Karpas-422 (cell line): ENCODE measurements around the gene PDLIM7. TPM values are rescaled to one million over a fixed set of nuclear protein-coding genes. Genes with fewer than 3 reads are reported as not detected.
A peak's percentile ranks its signal among the peaks of the same experiment; 100 is the strongest.

Experiments used
- DNase-seq: peaks from one replicate; pipeline ENCODE4 v3.0.0-alpha.2; 2015
- H2AFZ ChIP-seq: fragments of 200-600 bp; sonication (generic); 2 replicates; pipeline ENCODE4 v1.6.1; 2014; ENCODE audit warnings: antibody characterized with exemption, low read length, mixed read lengths
- H3K27ac ChIP-seq: fragments of 200-600 bp; sonication (generic); 2 replicates; pipeline ENCODE4 v1.5.1; 2014; ENCODE audit warnings: mild to moderate bottlenecking, low read length, moderate library complexity
- H3K27me3 ChIP-seq: fragments of 200-600 bp; sonication (generic); 2 replicates; pipeline ENCODE4 v1.6.1; 2014; ENCODE audit warnings: low read length, mixed read lengths
- H3K36me3 ChIP-seq: fragments of 200-600 bp; sonication (generic); 2 replicates; pipeline ENCODE4 v1.6.1; 2014; ENCODE audit warnings: low read length, mixed read lengths; ENCODE audit not compliant: insufficient read depth
- H3K4me1 ChIP-seq: fragments of 200-600 bp; sonication (generic); 2 replicates; pipeline ENCODE4 v1.6.1; 2014; ENCODE audit warnings: mild to moderate bottlenecking, low read length, mixed read lengths
- H3K4me2 ChIP-seq: fragments of 200-600 bp; sonication (generic); 2 replicates; pipeline ENCODE4 v1.6.1; 2014; ENCODE audit warnings: low read length, low read depth, mild to moderate bottlenecking; ENCODE audit not compliant: poor library complexity, severe bottlenecking
- H3K4me3 ChIP-seq: fragments of 200-600 bp; sonication (generic); 2 replicates; pipeline ENCODE4 v1.5.1; 2014; ENCODE audit warnings: mild to moderate bottlenecking, antibody characterized with exemption, low read length, mixed read lengths
- H3K79me2 ChIP-seq: fragments of 200-600 bp; sonication (generic); 2 replicates; pipeline ENCODE4 v1.6.1; 2014; ENCODE audit warnings: mild to moderate bottlenecking, low read length, mixed read lengths
- H3K9ac ChIP-seq: fragments of 200-600 bp; sonication (generic); 2 replicates; pipeline ENCODE4 v1.6.0; 2014; ENCODE audit warnings: low read length
- H3K9me2 ChIP-seq: fragments of 200-600 bp; sonication (generic), shearing (Covaris generic); replicated peaks from 2 replicates; pipeline ENCODE4 v1.6.0; 2014; ENCODE audit warnings: mild to moderate bottlenecking, low read length, moderate library complexity; ENCODE audit not compliant: insufficient read depth
- H3K9me3 ChIP-seq: fragments of 300-700, 200-600 bp; sonication (generic); 2 replicates; pipeline ENCODE4 v1.6.1; 2014; ENCODE audit warnings: low read length, mixed read lengths
- H4K20me1 ChIP-seq: fragments of 200-600 bp; sonication (generic); 2 replicates; pipeline ENCODE4 v1.6.1; 2014; ENCODE audit warnings: mild to moderate bottlenecking, antibody characterized with exemption, low read length, low read depth; ENCODE audit not compliant: insufficient read depth
- total RNA-seq: library from RNA; depleted of rRNA; stranded (reverse); fragments of >200 nt; shearing (Covaris generic); gene quantifications from 2 replicates; pipeline ENCODE4 v1.2.3, GENCODE V29; 2014; ENCODE audit warnings: low replicate concordance

The PDLIM7 gene
- total RNA-seq, 1 experiment from 2014 or later = 53.6 TPM

GRCh38 chr5:177454397-177455035 lies 42.9 kb downstream of the PDLIM7 start:
- Histone ChIP-seq H3K36me3 (no peaks in the 10 kb centered on the region), H3K9me2 (no peaks in the 10 kb centered on the region), H3K27ac (peak overlapping the region; percentile 86), H3K9me3 (no peaks in the 10 kb centered on the region), H3K4me2 (peak overlapping the region; percentile 87), H3K79me2 (peaks cover 18% of the 10 kb centered on the region), H3K9ac (peak overlapping the region; percentile 89), H3K4me3 (peak overlapping the region; percentile 89), H4K20me1 (peaks cover 8% of the 10 kb centered on the region; the same call in 1 of the 2 replicates), H3K27me3 (no peaks in the 10 kb centered on the region), H2AFZ (peak overlapping the region; percentile 65; the same call in 1 of the 2 replicates), H3K4me1 (peaks cover 77% of the 10 kb centered on the region)
- peak; percentile 97 for DNase-seq

GRCh38 chr5:177453852-177454396 lies 43.5 kb downstream of the PDLIM7 start:
- Histone ChIP-seq H3K4me2 (peak overlapping the region; percentile 87), H3K36me3 (no peaks in the 10 kb centered on the region), H4K20me1 (peaks cover 8% of the 10 kb centered on the region; the same call in 1 of the 2 replicates), H3K4me3 (peak overlapping the region; percentile 89), H2AFZ (no peak overlapping the region), H3K9ac (peak overlapping the region; percentile 78), H3K9me2 (no peaks in the 10 kb centered on the region), H3K4me1 (peaks cover 77% of the 10 kb centered on the region), H3K79me2 (peaks cover 23% of the 10 kb centered on the region), H3K27ac (peak overlapping the region; percentile 86), H3K27me3 (no peaks in the 10 kb centered on the region), H3K9me3 (no peaks in the 10 kb centered on the region)
- DNase-seq = peak; percentile 87

DNA sequence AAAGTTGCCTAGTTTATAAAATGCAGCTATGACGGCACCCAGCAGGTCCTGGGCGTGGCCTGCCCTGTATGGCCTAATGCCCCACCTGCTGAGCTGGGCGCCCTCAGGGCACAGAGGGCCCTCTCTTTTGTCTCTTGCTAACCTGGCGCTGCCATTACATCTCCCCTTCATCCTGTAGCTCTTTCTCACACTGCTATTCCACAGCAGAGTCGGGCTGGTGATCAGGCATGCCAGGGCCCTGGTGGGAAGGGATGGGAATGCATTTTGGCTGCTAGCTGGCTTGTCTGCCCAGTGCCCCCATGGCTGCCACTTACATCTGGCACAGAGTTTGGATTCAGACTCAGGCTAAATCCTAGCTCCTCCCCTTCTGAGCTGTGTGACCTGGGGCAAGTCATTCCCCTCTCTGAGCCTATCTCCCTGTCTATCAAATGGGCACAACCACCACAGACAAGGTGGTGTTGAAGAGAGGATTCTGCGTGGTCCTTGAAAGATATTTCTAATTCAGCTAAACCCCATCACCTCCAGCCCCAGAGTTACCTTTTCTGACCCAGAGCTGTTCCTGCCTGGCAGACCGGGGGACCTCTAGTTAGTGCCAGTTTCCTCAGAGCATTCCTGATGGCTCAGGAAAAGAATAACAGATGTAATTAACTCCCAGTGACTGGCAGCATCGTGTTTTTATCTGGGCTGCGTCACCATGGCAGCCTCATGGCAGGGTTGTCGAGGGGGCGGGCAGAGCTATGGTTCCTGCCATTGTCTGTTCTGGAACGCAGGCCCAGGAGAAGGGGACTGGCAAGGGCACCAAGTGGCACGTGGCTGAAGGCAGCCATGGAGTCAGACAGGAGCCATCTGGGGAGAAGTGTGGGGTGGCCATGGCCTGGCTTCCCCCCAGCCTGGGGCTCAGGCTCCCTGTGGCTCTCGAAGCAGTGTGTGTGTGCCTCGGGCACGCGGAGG lies 44.4 kb downstream of the PDLIM7 start:
- peak overlapping the region; percentile 78 for H3K9ac ChIP-seq
- H3K79me2 ChIP-seq = peaks cover 33% of the 10 kb centered on the region
- no peak overlapping the region for H2AFZ ChIP-seq
- no peaks in the 10 kb centered on the region for H3K9me2 ChIP-seq
- no peaks in the 10 kb centered on the region for H3K36me3 ChIP-seq
- peaks cover 2% of the 10 kb centered on the region; the same call in 1 of the 2 replicates for H4K20me1 ChIP-seq
- DNase-seq = no peak
- peaks cover 81% of the 10 kb centered on the region for H3K4me1 ChIP-seq
- H3K9me3 ChIP-seq = no peaks in the 10 kb centered on the region
- H3K4me3 ChIP-seq = peak overlapping the region; percentile 89
- H3K4me2 ChIP-seq = peak overlapping the region; percentile 87
- H3K27ac ChIP-seq = peak overlapping the region; percentile 86
- no peaks in the 10 kb centered on the region for H3K27me3 ChIP-seq

GRCh38 chr5:177450667-177451424 lies 46.6 kb downstream of the PDLIM7 start:
- Histone ChIP-seq H2AFZ (no peak overlapping the region), H3K79me2 (peaks cover 38% of the 10 kb centered on the region), H3K27ac (peak overlapping the region; percentile 90), H3K36me3 (no peaks in the 10 kb centered on the region), H4K20me1 (no peaks in the 10 kb centered on the region; the same call in 1 of the 2 replicates), H3K4me2 (peak overlapping the region; percentile 88), H3K27me3 (no peaks in the 10 kb centered on the region), H3K9me3 (no peaks in the 10 kb centered on the region), H3K9me2 (no peaks in the 10 kb centered on the region), H3K9ac (peak overlapping the region; percentile 96), H3K4me3 (no peak overlapping the region), H3K4me1 (peaks cover 79% of the 10 kb centered on the region)
- no peak for DNase-seq

DNA sequence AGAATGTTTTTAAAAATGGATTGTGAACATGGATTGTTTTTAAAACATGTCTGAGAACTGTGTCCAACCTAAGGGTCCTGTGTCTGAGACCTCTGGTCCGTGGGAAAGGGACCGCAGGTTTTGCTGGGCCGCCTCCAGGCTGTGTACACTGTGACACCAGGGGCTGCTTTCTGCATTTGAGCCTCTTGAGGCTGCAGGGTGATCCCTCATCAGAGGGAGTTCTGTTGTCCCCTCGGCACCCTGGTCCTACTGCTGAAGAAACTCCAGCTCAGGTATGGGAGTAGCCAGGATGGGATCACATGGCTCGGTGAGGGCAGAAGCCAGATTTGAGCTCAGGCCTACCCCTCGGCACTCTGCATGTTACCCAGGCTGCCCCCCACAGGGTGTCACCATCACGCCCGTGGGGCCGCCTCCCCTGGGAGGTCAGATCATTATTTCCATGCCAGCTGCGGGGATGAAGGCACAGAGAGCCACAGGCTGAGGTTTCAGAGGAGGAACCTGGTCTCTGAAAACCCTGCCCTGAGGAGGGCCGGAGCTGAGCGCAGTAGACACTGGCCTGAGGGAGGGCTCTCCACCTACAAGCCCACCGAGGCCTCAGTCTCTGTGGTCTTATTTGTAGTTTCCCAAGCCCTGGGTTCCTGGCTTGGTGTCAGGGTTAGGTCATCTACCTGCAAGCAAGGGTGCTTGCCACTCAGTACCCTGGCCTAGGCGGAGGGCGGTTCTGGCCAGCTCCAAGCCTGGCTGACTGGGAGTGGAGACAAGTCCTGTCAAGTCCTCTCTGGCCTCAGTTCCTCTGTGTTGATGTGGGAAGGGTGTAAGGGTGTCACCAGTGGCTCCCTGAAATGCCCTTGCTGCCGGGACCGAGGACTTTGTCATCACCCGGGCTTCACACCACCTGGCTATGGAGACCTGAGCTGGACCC lies 48.0 kb downstream of the PDLIM7 start:
- Histone ChIP-seq H3K27ac (peak overlapping the region; percentile 90), H3K36me3 (no peaks in the 10 kb centered on the region), H3K4me1 (peaks cover 84% of the 10 kb centered on the region), H4K20me1 (no peaks in the 10 kb centered on the region; the same call in 1 of the 2 replicates), H3K9me3 (no peaks in the 10 kb centered on the region), H3K4me2 (peak overlapping the region; percentile 88), H3K9me2 (no peaks in the 10 kb centered on the region), H2AFZ (no peak overlapping the region), H3K79me2 (peaks cover 38% of the 10 kb centered on the region), H3K4me3 (peak overlapping the region; percentile 72), H3K27me3 (no peaks in the 10 kb centered on the region), H3K9ac (peak overlapping the region; percentile 96)
- DNase-seq = peak; percentile 73

DNA sequence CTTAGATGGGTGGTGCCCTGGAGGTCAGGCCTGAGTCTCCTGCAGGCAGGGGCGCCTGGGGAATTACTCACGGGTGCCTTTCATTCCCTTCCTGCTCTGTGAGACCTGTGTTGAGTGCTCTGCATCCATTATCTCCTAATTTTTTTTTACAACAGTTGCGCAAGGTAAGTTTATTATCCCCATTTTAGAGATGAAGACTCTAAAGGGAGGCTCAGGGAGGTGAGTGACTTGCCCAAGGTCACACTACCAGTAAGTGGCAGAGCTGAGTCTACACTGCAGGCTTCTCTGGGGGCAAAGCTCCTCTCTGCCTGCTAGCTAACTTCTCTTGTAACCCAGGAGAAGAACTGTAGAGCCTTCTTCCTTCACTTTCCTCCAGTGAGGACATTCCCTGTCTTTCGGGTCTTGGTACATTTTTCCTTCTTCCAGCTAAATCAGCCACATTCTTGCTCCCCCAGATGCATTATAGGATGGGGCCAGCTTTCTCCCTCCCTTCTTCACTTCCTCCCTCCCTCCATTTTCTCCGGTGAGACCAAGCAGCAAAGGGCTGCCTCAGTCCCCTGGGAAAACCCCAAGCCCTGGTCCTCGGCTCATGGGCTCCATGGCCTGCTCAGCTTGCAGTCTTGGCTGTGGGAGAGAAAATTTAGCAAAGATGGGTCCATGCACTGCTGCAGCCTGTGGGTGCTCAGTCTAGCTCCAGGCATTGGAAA lies 49.0 kb downstream of the PDLIM7 start:
- Histone ChIP-seq H3K4me1 (peaks cover 81% of the 10 kb centered on the region), H3K27ac (peak overlapping the region; percentile 90), H3K27me3 (no peaks in the 10 kb centered on the region), H3K79me2 (peaks cover 38% of the 10 kb centered on the region), H3K9ac (peak overlapping the region; percentile 96), H3K36me3 (no peaks in the 10 kb centered on the region), H3K4me3 (peak overlapping the region; percentile 72), H3K4me2 (peak overlapping the region; percentile 88), H2AFZ (no peak overlapping the region), H3K9me2 (no peaks in the 10 kb centered on the region), H4K20me1 (no peaks in the 10 kb centered on the region; the same call in 1 of the 2 replicates), H3K9me3 (no peaks in the 10 kb centered on the region)
- peak; percentile 80 for DNase-seq
